Adrenal gland (tissue), 5 donors: ENCODE measurements around the gene HOXB7.

Experiments
- CTCF ChIP-seq, 6 experiments: fragments of 450-650 bp in 4 of 6; fragments of 200-600 bp in 2 of 6; sonication (generic) in 1 of 6; IDR thresholded peaks; 1 replicate in 5 of 6; 2 replicates in 1 of 6; pipeline versions ENCODE4 v1.5.1 to v1.8.0; 2016 to 2021; ENCODE audit warnings: antibody characterized with exemption in 6 of 6, mild to moderate bottlenecking in 2 of 6, moderate library complexity in 1 of 6
- POLR2A ChIP-seq, 2 donors: fragments of 450-650 bp; IDR thresholded peaks; one replicate each; pipeline ENCODE4 v1.6.1; 2017; ENCODE audit warnings: antibody characterized with exemption in 2 of 2, mild to moderate bottlenecking in 2 of 2, moderate library complexity in 1 of 2
- donor health status: DM: no; HTN: no; CAD: no.

DNA sequence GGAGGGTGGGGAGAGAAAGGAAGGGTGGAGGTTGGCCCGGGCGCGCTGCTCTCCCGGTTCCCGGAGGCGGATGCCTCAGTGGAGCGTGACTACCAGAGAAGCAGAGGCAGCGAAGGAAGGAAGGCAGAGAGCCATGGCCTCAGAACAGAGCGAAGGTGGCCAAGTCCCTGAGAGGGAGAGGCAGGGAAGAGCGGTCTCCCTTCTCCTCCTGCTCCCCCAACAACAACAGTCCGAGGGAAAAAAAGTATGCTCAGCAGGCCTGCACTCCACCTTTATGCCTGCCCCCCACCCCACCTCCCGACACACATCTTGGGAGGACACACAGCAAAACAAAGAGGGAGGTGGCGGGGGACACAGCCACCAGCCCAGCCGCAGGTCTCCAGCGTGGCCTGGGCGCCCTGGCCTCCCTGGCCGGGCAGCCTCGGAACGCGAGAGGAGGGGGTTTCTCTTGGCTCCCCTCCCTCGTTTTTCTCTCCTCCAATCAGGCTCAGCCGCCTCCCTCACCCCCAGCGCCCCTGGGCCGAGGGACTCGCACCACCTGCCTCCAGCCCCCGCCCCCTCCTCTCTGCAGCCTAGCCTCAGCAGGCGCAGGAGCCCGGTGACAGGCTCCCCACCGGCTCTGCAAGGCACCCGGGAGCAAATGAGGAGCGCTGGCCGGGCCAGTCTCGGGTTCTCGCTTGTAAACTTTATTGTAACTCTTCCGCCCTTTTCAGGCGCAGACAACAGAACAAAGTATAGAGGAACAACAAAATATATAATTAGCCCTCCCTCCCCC, 1.1 kb upstream of the HOXB7 start:
- TF ChIP-seq CTCF (IDR thresholded peaks at IDR 0.05) (no peak), POLR2A (IDR thresholded peaks at IDR 0.05) (no peak)
